K562 (cell line): ENCODE measurements around the gene MYO1H. TPM values are rescaled to one million over a fixed set of nuclear protein-coding genes. Genes with fewer than 3 reads are reported as not detected.

ENCODE experiments used
- ATAC-seq: fragments of 200-7000 bp; cut with Tn5 transposase; 3 replicates; pipeline ENCODE4 v1.9.1; 2020; ENCODE audit warnings: moderate library complexity
- BruUV-seq: library from RNA; stranded (reverse); fragments of 400-500 nt; replicated peaks from 2 replicates; lab custom pipeline; 2021; lab: Mats Ljungman, UMichigan
- CTCF ChIA-PET: fragments of 300-600 bp; formaldehyde crosslinking; extraction: SDS; loops from one replicate; lab custom pipeline; 2021; ENCODE audit warnings: low intra/inter-chr PET ratio; lab: Yijun Ruan, JAX
- POLR2A ChIA-PET: fragments of 300-600, 350-650 bp; sonication (Branson Sonifier 250); formaldehyde crosslinking; extraction: SDS; loops from one replicate; lab custom pipeline; 2021; ENCODE audit warnings: antibody characterized with exemption, inconsistent platforms; lab: Yijun Ruan, JAX
- DNase-seq, 4 experiments: peaks; one replicate each; pipeline versions ENCODE4 v3.0.0 to v3.0.0-alpha.2; 2011 to 2018; ENCODE audit warnings: low spot score in 3 of 4, mixed read lengths in 3 of 4; ENCODE audit errors: extremely low read depth in 1 of 4
- FAIRE-seq: peaks from 2 replicates; lab custom pipeline; 2011; peaks lifted over from hg19 to GRCh38; lab: Jason Lieb, UNC
- H2AFZ ChIP-seq: 2 replicates; pipeline ENCODE4 v1.6.0; 2011; ENCODE audit warnings: low read depth, low read length, control low read depth, inconsistent platforms
- H3K27ac ChIP-seq: fragments of 200-600 bp; 3 replicates; pipeline ENCODE4 v1.8.0; 2011; ENCODE audit warnings: low read depth, mild to moderate bottlenecking, control low read depth, inconsistent platforms, low read length, moderate library complexity, mixed read lengths; ENCODE audit errors: extremely low read depth
- H3K27me3 ChIP-seq, 2 experiments: fragments of 300-600 bp in 1 of 2; 2 replicates in 1 of 2; 3 replicates in 1 of 2; pipeline versions ENCODE4 v1.6.0 to v1.8.0; 2011; ENCODE audit warnings: inconsistent platforms in 2 of 2, low read length in 2 of 2, mild to moderate bottlenecking in 1 of 2, mixed read lengths in 1 of 2, moderate library complexity in 1 of 2; ENCODE audit not compliant: control insufficient read depth in 2 of 2, insufficient read depth in 2 of 2
- H3K36me3 ChIP-seq: fragments of 300-600 bp; 3 replicates; pipeline ENCODE4 v1.8.0; 2011; ENCODE audit warnings: mild to moderate bottlenecking, low read length, inconsistent platforms; ENCODE audit not compliant: control insufficient read depth, insufficient read depth
- H3K4me1 ChIP-seq, 2 experiments: fragments of 200-600 bp in 1 of 2; replicated peaks in 1 of 2; 2 replicates in 1 of 2; 3 replicates in 1 of 2; pipeline versions ENCODE4 v1.5.1 to v1.8.0; 2011; ENCODE audit warnings: inconsistent platforms in 2 of 2, low read length in 2 of 2, mild to moderate bottlenecking in 1 of 2, mixed read lengths in 1 of 2, moderate library complexity in 1 of 2; ENCODE audit not compliant: control insufficient read depth in 2 of 2, insufficient read depth in 2 of 2
- H3K4me2 ChIP-seq: 2 replicates; pipeline ENCODE4 v1.6.1; 2011; ENCODE audit warnings: low read length, control low read depth, inconsistent platforms, mixed read lengths; ENCODE audit not compliant: insufficient read depth
- H3K4me3 ChIP-seq: fragments of 200-600 bp; sonication (generic), shearing (Covaris generic); 2 replicates; pipeline ENCODE4 v1.5.1; 2016; ENCODE audit warnings: control low read depth, inconsistent platforms
- H3K79me2 ChIP-seq: fragments of 200-600 bp; 3 replicates; pipeline ENCODE4 v1.8.0; 2011; ENCODE audit warnings: low read length, inconsistent platforms; ENCODE audit not compliant: control insufficient read depth, insufficient read depth
- H3K9ac ChIP-seq, 2 experiments: 2 replicates each; pipeline versions ENCODE4 v1.6.0 to v1.6.1; 2011; ENCODE audit warnings: low read depth in 2 of 2, low read length in 2 of 2, control low read depth in 1 of 2, inconsistent platforms in 1 of 2, mild to moderate bottlenecking in 1 of 2, mixed read lengths in 1 of 2; ENCODE audit not compliant: insufficient read depth in 1 of 2
- H3K9me1 ChIP-seq: one replicate; pipeline ENCODE4 v1.6.0; 2011; ENCODE audit warnings: inconsistent platforms, mild to moderate bottlenecking, low read length, moderate library complexity; ENCODE audit not compliant: control insufficient read depth, insufficient read depth
- H3K9me3 ChIP-seq: replicated peaks from 2 replicates; pipeline ENCODE4 v1.5.1; 2011; ENCODE audit warnings: low read depth, low read length, inconsistent platforms; ENCODE audit not compliant: control insufficient read depth, insufficient read depth
- H4K20me1 ChIP-seq: replicated peaks from 2 replicates; pipeline ENCODE4 v1.6.1; 2011; ENCODE audit warnings: low read length, inconsistent platforms, mixed read lengths; ENCODE audit not compliant: control insufficient read depth, insufficient read depth
- SIX5 ChIP-seq, 2 experiments: IDR thresholded peaks; 2 replicates each; pipeline ENCODE4 v1.6.1; 2011; ENCODE audit warnings: low read length in 2 of 2, borderline replicate concordance in 1 of 2, low read depth in 1 of 2, mild to moderate bottlenecking in 1 of 2, moderate library complexity in 1 of 2; ENCODE audit not compliant: insufficient read depth in 1 of 2
- ZNF121 ChIP-seq: sonication (generic); formaldehyde crosslinking; conservative IDR thresholded peaks from 2 replicates; pipeline ENCODE4 v1.8.0; 2022; ENCODE audit warnings: missing genetic modification reagents
- WGBS: fragments of 100-300 bp; shearing (Covaris generic); methylation state at CpG from one replicate; pipeline ENCODE4 v1.1.6; 2016; ENCODE audit warnings: low coverage, mixed read lengths; ENCODE audit not compliant: insufficient coverage; ENCODE audit errors: missing lambda C conversion rate; 5-methylcytosine and 5-hydroxymethylcytosine counted together
- in situ Hi-C: fragments of 300-500 bp; cut with MboI; formaldehyde crosslinking; loops from 4 replicates; pipeline ENCODE4 v1.15.0; 2018; ENCODE audit warnings: inconsistent platforms, mixed read lengths
- intact Hi-C: fragments of 100-400 bp; cut with micrococcal nuclease; formaldehyde crosslinking; loops from 2 replicates; pipeline ENCODE4 v1.14.2; 2022
- polyA plus RNA-seq, 8 experiments: library from polyadenylated mRNA; depleted of rRNA in 4 of 8; stranded (reverse) in 5 of 8; unstranded in 3 of 8; fragments of >200 nt; fragmentation: Nextera tagmentation in 2 of 8; fragmentation: Illumina TruSeq in 1 of 8; extraction: Ambion mirVana in 2 of 8; extraction: Trizol in 1 of 8; gene quantifications; 2 replicates each; pipeline versions ENCODE4 v1.2.1 to v1.2.3, GENCODE V29; 2011 to 2014; ENCODE audit warnings: inconsistent platforms in 1 of 8, missing spikeins in 1 of 8
- total RNA-seq, 7 experiments: library from RNA; depleted of rRNA in 6 of 7; stranded (reverse); fragments of >200 nt in 6 of 7; fragmentation: Illumina TruSeq in 2 of 7; extraction: Trizol in 2 of 7; gene quantifications; 2 replicates each; pipeline versions ENCODE4 v1.2.1 to v1.2.3, GENCODE V29; 2011 to 2021; ENCODE audit warnings: low replicate concordance in 1 of 7
- TF ChIP-seq, protein P1 (sequence below): fragments of 200-400 bp; formaldehyde crosslinking; IDR thresholded peaks from 2 replicates; pipeline ENCODE4 v1.6.1; 2017; ENCODE audit warnings: mild to moderate bottlenecking, low read depth, low read length, moderate library complexity

MYO1H gene
- total and polyA plus RNA-seq, 9 of the 15 experiments (the other 6 are each of a cell fraction or from before 2014, with no cell fraction given) = not detected

DNA sequence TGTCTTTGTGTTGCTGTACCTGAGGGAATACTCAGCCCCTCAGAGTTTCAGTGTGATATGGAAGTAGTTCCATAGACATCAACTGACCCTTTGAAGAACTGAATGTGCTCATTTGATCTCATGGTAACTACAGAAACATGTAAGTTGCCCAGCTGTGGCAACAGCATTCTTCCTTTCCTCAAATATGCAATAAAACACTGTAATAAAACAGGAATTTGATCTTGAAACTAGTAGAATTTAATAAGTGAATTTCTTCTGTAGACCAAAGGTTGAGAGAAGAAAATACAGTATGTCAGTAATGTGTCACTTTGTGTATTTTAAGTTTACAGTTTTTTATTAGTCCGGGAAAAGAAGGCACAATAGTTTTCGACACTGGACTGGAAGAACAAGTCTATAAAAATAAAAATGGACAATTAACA, 97.5 kb downstream of the MYO1H start:
- BruUV-seq = no TSS peak
- intact Hi-C loops = no loop called here
- 66% methylated on average over 2 of the region's 2 CpGs for WGBS

More for the DNA sequence above, 97.5 kb downstream of the MYO1H start:
- in situ Hi-C loops = no loop called here
- peaks cover 15% of the 10 kb centered on the region; the same call in 1 of the 3 replicates for H3K36me3 ChIP-seq
- H4K20me1 ChIP-seq = no peaks in the 10 kb centered on the region
- no peak overlapping the region for H3K9ac ChIP-seq
- no peaks in the 10 kb centered on the region for H3K79me2 ChIP-seq
- CTCF ChIA-PET = interaction anchor here (0.6 kb wide), 1 partner anchor 17 kb away, joined by 3 read pairs; no protein-coding TSS in a partner anchor
- H3K9me3 ChIP-seq = no peaks in the 10 kb centered on the region
- H2AFZ ChIP-seq = no peak overlapping the region
- peaks cover 5% of the 10 kb centered on the region in 2 experiments; a peak in 2 of 5 replicates for H3K27me3 ChIP-seq
- no peaks in the 10 kb centered on the region for H3K4me1 ChIP-seq
- no peak for FAIRE-seq
- H3K4me3 ChIP-seq = no peak overlapping the region
- TF ChIP-seq, protein P1, sequence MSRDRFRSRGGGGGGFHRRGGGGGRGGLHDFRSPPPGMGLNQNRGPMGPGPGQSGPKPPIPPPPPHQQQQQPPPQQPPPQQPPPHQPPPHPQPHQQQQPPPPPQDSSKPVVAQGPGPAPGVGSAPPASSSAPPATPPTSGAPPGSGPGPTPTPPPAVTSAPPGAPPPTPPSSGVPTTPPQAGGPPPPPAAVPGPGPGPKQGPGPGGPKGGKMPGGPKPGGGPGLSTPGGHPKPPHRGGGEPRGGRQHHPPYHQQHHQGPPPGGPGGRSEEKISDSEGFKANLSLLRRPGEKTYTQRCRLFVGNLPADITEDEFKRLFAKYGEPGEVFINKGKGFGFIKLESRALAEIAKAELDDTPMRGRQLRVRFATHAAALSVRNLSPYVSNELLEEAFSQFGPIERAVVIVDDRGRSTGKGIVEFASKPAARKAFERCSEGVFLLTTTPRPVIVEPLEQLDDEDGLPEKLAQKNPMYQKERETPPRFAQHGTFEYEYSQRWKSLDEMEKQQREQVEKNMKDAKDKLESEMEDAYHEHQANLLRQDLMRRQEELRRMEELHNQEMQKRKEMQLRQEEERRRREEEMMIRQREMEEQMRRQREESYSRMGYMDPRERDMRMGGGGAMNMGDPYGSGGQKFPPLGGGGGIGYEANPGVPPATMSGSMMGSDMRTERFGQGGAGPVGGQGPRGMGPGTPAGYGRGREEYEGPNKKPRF = no peak
- TF ChIP-seq SIX5 (IDR thresholded peaks at IDR 0.05; ENCODE audit: borderline replicate concordance in 1 of 2, insufficient read depth in 1 of 2, low read depth in 1 of 2, low read length in 2 of 2) (no peak), ZNF121 (CRISPR knock-in tag) (no peak)
- no peak overlapping the region for H3K27ac ChIP-seq
- H3K4me2 ChIP-seq = no peak overlapping the region
- DNase-seq = no peak
- POLR2A ChIA-PET = interaction anchor here (0.6 kb wide), 1 partner anchor 60 kb away, joined by 4 read pairs; no protein-coding TSS in a partner anchor
- no peak for ATAC-seq
- H3K9me1 ChIP-seq = no peaks in the 10 kb centered on the region
